ENCODE data around the gene INHBC. TPM values are rescaled to one million over a fixed set of nuclear protein-coding genes. Genes with fewer than 3 reads are reported as not detected.

The INHBC gene
- total RNA-seq, 1 experiment from 2014 or later: not detected

DNA sequence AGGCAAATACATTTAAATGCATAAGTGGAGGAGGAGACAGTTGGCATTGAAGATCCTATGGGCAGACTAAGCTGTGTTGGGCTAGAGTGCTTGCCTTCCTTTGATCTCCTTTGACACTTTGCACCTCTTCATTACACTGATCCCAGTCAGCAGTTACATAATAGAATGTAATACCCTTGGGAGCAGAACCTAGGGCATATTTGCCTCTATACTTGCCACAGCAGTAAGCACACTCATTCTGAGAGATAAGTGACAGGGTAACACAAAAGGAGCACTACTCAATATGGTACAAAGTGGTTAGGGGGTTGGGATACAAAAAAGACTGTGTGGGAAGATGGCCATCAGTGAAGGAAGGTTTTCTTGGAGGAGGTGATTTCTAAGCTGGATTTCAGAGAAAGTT is 62.2 kb downstream of the INHBC start:
- no peaks in the 10 kb centered on the region for H3K79me2 ChIP-seq (ENCODE audit: low read length)
- no TSS peak for BruUV-seq (replicated peaks)
- no peak for TF ChIP-seq EZH2 (IDR thresholded peaks at IDR 0.05; ENCODE audit: low read length, unreplicated experiment)
- TF ChIP-seq CTCF (conservative IDR thresholded peaks at IDR 0.05; ENCODE audit: low read depth, low read length): no peak
- no peak for TF ChIP-seq EZH2phosphoT487 (IDR thresholded peaks at IDR 0.05; ENCODE audit: borderline replicate concordance, low read length)
- no peaks in the 10 kb centered on the region for H3F3A ChIP-seq (ENCODE audit: low read length, unreplicated experiment)
- H3K9me2 ChIP-seq (replicated peaks; ENCODE audit: low read length): no peaks in the 10 kb centered on the region
- intact Hi-C loops (cut with micrococcal nuclease): no loop called here
- POLR2A ChIA-PET (ENCODE audit: unreplicated experiment): no interaction called here
- no peak overlapping the region for H3K4me2 ChIP-seq (ENCODE audit: low read length)
- peaks cover 44% of the 10 kb centered on the region for H3K36me3 ChIP-seq (ENCODE audit: low read depth, low read length)
- no peak overlapping the region for H3K4me3 ChIP-seq (ENCODE audit: low read length)
- H3K4me1 ChIP-seq (ENCODE audit: insufficient read depth, low read length): no peaks in the 10 kb centered on the region
- CTCF ChIA-PET: no interaction called here
- no peak overlapping the region for H3K9ac ChIP-seq (ENCODE audit: low read length)
- H3K27me3 ChIP-seq (ENCODE audit: low read length): no peaks in the 10 kb centered on the region
- no peaks in the 10 kb centered on the region for H3K9me3 ChIP-seq (ENCODE audit: low read length)
- no peaks in the 10 kb centered on the region for H4K20me1 ChIP-seq (ENCODE audit: low read length)
- no peak overlapping the region for H3K27ac ChIP-seq (ENCODE audit: low read length)
- H2AFZ ChIP-seq (ENCODE audit: low read length): no peak overlapping the region
- ATAC-seq: no peak
- no peak for DNase-seq

DNA sequence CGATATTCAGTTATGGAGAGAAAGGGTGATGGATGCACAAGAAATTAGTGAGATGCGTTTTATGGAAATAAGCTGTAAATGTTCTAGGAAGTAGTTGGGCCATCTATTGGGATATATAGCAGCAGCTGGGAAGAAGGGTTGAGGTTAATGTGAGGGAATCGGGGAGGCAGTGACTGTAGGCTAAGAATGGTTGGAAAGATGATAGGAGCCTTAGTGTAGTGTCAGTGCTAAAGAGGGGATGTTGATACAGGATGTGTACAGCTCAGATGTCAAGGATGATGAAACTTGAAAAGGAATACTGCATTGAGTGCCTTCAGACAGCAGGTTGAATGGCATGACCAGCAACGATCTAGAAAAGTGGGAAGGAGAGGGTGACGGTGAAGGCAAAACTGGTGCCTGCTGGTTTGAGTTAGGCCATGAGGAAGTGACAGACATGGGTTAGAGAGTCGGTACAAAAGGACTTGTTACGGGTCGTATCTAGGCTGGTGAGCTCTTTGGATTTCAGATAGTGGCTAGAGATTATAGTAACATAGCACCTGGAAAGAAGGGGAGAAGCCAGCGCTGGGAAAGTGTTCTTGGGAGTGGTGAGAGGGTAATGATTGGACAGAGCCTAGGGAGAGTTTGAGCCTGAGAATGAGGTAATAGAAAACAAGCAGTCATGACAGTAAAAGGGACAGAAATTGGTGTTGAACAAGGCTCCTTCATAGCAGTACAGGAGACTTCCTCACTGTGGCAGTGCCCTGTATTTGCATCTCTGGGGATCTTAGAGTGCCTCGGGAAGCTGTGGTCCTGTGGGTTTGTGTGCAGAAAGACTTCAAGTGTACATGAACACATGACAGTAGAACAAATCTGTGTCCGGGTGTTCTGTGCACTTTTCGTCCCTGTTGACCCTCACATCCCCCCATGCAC is 62.9 kb downstream of the INHBC start:
- no peak for ATAC-seq
- CTCF ChIA-PET: no interaction called here
- BruUV-seq (replicated peaks): no TSS peak

More for the DNA sequence above, 62.9 kb downstream of the INHBC start:
- Histone ChIP-seq H3K9me2 (replicated peaks; ENCODE audit: low read length) (no peaks in the 10 kb centered on the region), H3K27ac (ENCODE audit: low read length) (no peak overlapping the region), H3K79me2 (ENCODE audit: low read length) (no peaks in the 10 kb centered on the region), H3K36me3 (ENCODE audit: low read depth, low read length) (peaks cover 48% of the 10 kb centered on the region), H3F3A (ENCODE audit: low read length, unreplicated experiment) (no peaks in the 10 kb centered on the region), H4K20me1 (ENCODE audit: low read length) (no peaks in the 10 kb centered on the region), H3K9me3 (ENCODE audit: low read length) (no peaks in the 10 kb centered on the region), H3K27me3 (ENCODE audit: low read length) (no peaks in the 10 kb centered on the region), H3K9ac (ENCODE audit: low read length) (no peak overlapping the region), H3K4me1 (ENCODE audit: insufficient read depth, low read length) (no peaks in the 10 kb centered on the region), H2AFZ (ENCODE audit: low read length) (no peak overlapping the region), H3K4me2 (ENCODE audit: low read length) (no peak overlapping the region), H3K4me3 (ENCODE audit: low read length) (no peak overlapping the region)
- TF ChIP-seq EZH2phosphoT487 (IDR thresholded peaks at IDR 0.05; ENCODE audit: borderline replicate concordance, low read length) (no peak), EZH2 (IDR thresholded peaks at IDR 0.05; ENCODE audit: low read length, unreplicated experiment) (no peak), CTCF (conservative IDR thresholded peaks at IDR 0.05; ENCODE audit: low read depth, low read length) (no peak)
- DNase-seq: no peak
- intact Hi-C loops (cut with micrococcal nuclease): no loop called here
- POLR2A ChIA-PET (ENCODE audit: unreplicated experiment): no interaction called here

All from PC-3 (cell line).